ENCODE measurements around the gene MC1R. TPM values are rescaled to one million over a fixed set of nuclear protein-coding genes. Genes with fewer than 3 reads are reported as not detected.

The MC1R gene
- total RNA-seq, 1 experiment from 2014 or later: 3.2 TPM

GRCh38 chr16:89944773-89945172, 26.1 kb downstream of the MC1R start:
- H3K9me3 ChIP-seq (ENCODE audit: low read length): no peaks in the 10 kb centered on the region
- no peak overlapping the region for H2AFZ ChIP-seq (ENCODE audit: low read length)
- H3K9ac ChIP-seq (ENCODE audit: low read length): no peak overlapping the region
- no peaks in the 10 kb centered on the region for H3K27me3 ChIP-seq (ENCODE audit: low read length)
- H3K79me2 ChIP-seq (ENCODE audit: low read length): peaks cover 8% of the 10 kb centered on the region
- H4K20me1 ChIP-seq (ENCODE audit: insufficient read depth, low read depth, low read length): no peaks in the 10 kb centered on the region
- peak; percentile 75 for DNase-seq
- peak overlapping the region; percentile 42; the same call in 1 of the 2 replicates for H3K27ac ChIP-seq (ENCODE audit: low read length)
- H3K9me2 ChIP-seq (replicated peaks; ENCODE audit: insufficient read depth, low read length): no peaks in the 10 kb centered on the region
- no peak overlapping the region for H3K4me2 ChIP-seq (ENCODE audit: low read depth, low read length, poor library complexity, severe bottlenecking)
- H3K4me1 ChIP-seq (ENCODE audit: low read length): peaks cover 45% of the 10 kb centered on the region
- H3K36me3 ChIP-seq (ENCODE audit: insufficient read depth, low read length): peaks cover 6% of the 10 kb centered on the region
- H3K4me3 ChIP-seq (ENCODE audit: low read length): no peak overlapping the region

- Histone ChIP-seq H3K4me2 (ENCODE audit: low read depth, low read length, poor library complexity, severe bottlenecking) (no peak overlapping the region), H3K4me1 (ENCODE audit: low read length) (peaks cover 54% of the 10 kb centered on the region), H2AFZ (ENCODE audit: low read length) (no peak overlapping the region), H3K36me3 (ENCODE audit: insufficient read depth, low read length) (peaks cover 10% of the 10 kb centered on the region), H3K27me3 (ENCODE audit: low read length) (no peaks in the 10 kb centered on the region), H3K9me3 (ENCODE audit: low read length) (no peaks in the 10 kb centered on the region), H3K9me2 (replicated peaks; ENCODE audit: insufficient read depth, low read length) (no peaks in the 10 kb centered on the region), H3K27ac (ENCODE audit: low read length) (peak overlapping the region; percentile 97; the same call in 1 of the 2 replicates), H3K9ac (ENCODE audit: low read length) (no peak overlapping the region), H3K4me3 (ENCODE audit: low read length) (no peak overlapping the region), H3K79me2 (ENCODE audit: low read length) (peaks cover 16% of the 10 kb centered on the region), H4K20me1 (ENCODE audit: insufficient read depth, low read depth, low read length) (no peaks in the 10 kb centered on the region)
- DNase-seq: no peak
Observed at GRCh38 chr16:89945654-89946053, 27.0 kb downstream of the MC1R start.

GRCh38 chr16:89946515-89946914, 27.9 kb downstream of the MC1R start:
- peak overlapping the region; percentile 43 for H3K9ac ChIP-seq (ENCODE audit: low read length)
- peaks cover 63% of the 10 kb centered on the region for H3K4me1 ChIP-seq (ENCODE audit: low read length)
- H3K4me3 ChIP-seq (ENCODE audit: low read length): no peak overlapping the region
- no peaks in the 10 kb centered on the region for H3K27me3 ChIP-seq (ENCODE audit: low read length)
- DNase-seq: no peak
- H2AFZ ChIP-seq (ENCODE audit: low read length): no peak overlapping the region
- peaks cover 18% of the 10 kb centered on the region for H3K36me3 ChIP-seq (ENCODE audit: insufficient read depth, low read length)
- H3K9me3 ChIP-seq (ENCODE audit: low read length): no peaks in the 10 kb centered on the region
- H3K27ac ChIP-seq (ENCODE audit: low read length): peak overlapping the region; percentile 97; the same call in 1 of the 2 replicates
- peak overlapping the region; percentile 8 for H3K4me2 ChIP-seq (ENCODE audit: low read depth, low read length, poor library complexity, severe bottlenecking)
- H4K20me1 ChIP-seq (ENCODE audit: insufficient read depth, low read depth, low read length): no peaks in the 10 kb centered on the region
- H3K79me2 ChIP-seq (ENCODE audit: low read length): peaks cover 25% of the 10 kb centered on the region
- H3K9me2 ChIP-seq (replicated peaks; ENCODE audit: insufficient read depth, low read length): no peaks in the 10 kb centered on the region

GRCh38 chr16:89949121-89949742, 30.6 kb downstream of the MC1R start:
- H3K27me3 ChIP-seq (ENCODE audit: low read length): no peaks in the 10 kb centered on the region
- peaks cover 43% of the 10 kb centered on the region for H3K79me2 ChIP-seq (ENCODE audit: low read length)
- no peaks in the 10 kb centered on the region for H4K20me1 ChIP-seq (ENCODE audit: insufficient read depth, low read depth, low read length)
- H3K27ac ChIP-seq (ENCODE audit: low read length): peak overlapping the region; percentile 95
- H3K9me2 ChIP-seq (replicated peaks; ENCODE audit: insufficient read depth, low read length): no peaks in the 10 kb centered on the region
- DNase-seq: no peak
- peaks cover 15% of the 10 kb centered on the region for H3K36me3 ChIP-seq (ENCODE audit: insufficient read depth, low read length)
- no peak overlapping the region for H2AFZ ChIP-seq (ENCODE audit: low read length)
- H3K4me2 ChIP-seq (ENCODE audit: low read depth, low read length, poor library complexity, severe bottlenecking): peak overlapping the region; percentile 86
- H3K9me3 ChIP-seq (ENCODE audit: low read length): no peaks in the 10 kb centered on the region
- H3K4me1 ChIP-seq (ENCODE audit: low read length): peaks cover 86% of the 10 kb centered on the region
- peak overlapping the region; percentile 97 for H3K9ac ChIP-seq (ENCODE audit: low read length)
- peak overlapping the region; percentile 84 for H3K4me3 ChIP-seq (ENCODE audit: low read length)

GRCh38 chr16:89949756-89950155, 31.1 kb downstream of the MC1R start:
- Histone ChIP-seq H3K4me2 (ENCODE audit: low read depth, low read length, poor library complexity, severe bottlenecking) (peak overlapping the region; percentile 86), H3K9ac (ENCODE audit: low read length) (peak overlapping the region; percentile 97), H3K9me2 (replicated peaks; ENCODE audit: insufficient read depth, low read length) (no peaks in the 10 kb centered on the region), H3K4me1 (ENCODE audit: low read length) (peaks cover 88% of the 10 kb centered on the region), H3K27ac (ENCODE audit: low read length) (peak overlapping the region; percentile 95), H3K4me3 (ENCODE audit: low read length) (peak overlapping the region; percentile 84), H2AFZ (ENCODE audit: low read length) (no peak overlapping the region), H3K9me3 (ENCODE audit: low read length) (no peaks in the 10 kb centered on the region), H3K27me3 (ENCODE audit: low read length) (no peaks in the 10 kb centered on the region), H3K36me3 (ENCODE audit: insufficient read depth, low read length) (peaks cover 20% of the 10 kb centered on the region), H3K79me2 (ENCODE audit: low read length) (peaks cover 48% of the 10 kb centered on the region), H4K20me1 (ENCODE audit: insufficient read depth, low read depth, low read length) (no peaks in the 10 kb centered on the region)
- no peak for DNase-seq

GRCh38 chr16:89951509-89951908, 32.8 kb downstream of the MC1R start:
- no peak for DNase-seq

GRCh38 chr16:89952049-89952448, 33.4 kb downstream of the MC1R start:
- Histone ChIP-seq H3K27ac (ENCODE audit: low read length) (peak overlapping the region; percentile 95), H3K4me1 (ENCODE audit: low read length) (peaks cover 88% of the 10 kb centered on the region), H3K36me3 (ENCODE audit: insufficient read depth, low read length) (peaks cover 32% of the 10 kb centered on the region), H3K4me3 (ENCODE audit: low read length) (peak overlapping the region; percentile 49; the same call in 1 of the 2 replicates), H3K4me2 (ENCODE audit: low read depth, low read length, poor library complexity, severe bottlenecking) (peak overlapping the region; percentile 64), H3K9ac (ENCODE audit: low read length) (peak overlapping the region; percentile 63), H3K9me2 (replicated peaks; ENCODE audit: insufficient read depth, low read length) (no peaks in the 10 kb centered on the region), H3K9me3 (ENCODE audit: low read length) (no peaks in the 10 kb centered on the region), H3K79me2 (ENCODE audit: low read length) (peaks cover 57% of the 10 kb centered on the region), H4K20me1 (ENCODE audit: insufficient read depth, low read depth, low read length) (no peaks in the 10 kb centered on the region; the same call in 1 of the 2 replicates), H3K27me3 (ENCODE audit: low read length) (no peaks in the 10 kb centered on the region), H2AFZ (ENCODE audit: low read length) (no peak overlapping the region)
- no peak for DNase-seq

More at GRCh38 chr16:89951509-89951908, 32.8 kb downstream of the MC1R start:
- H3K4me2 ChIP-seq (ENCODE audit: low read depth, low read length, poor library complexity, severe bottlenecking): peak overlapping the region; percentile 86
- no peaks in the 10 kb centered on the region for H3K27me3 ChIP-seq (ENCODE audit: low read length)
- H3K27ac ChIP-seq (ENCODE audit: low read length): peak overlapping the region; percentile 95
- peaks cover 56% of the 10 kb centered on the region for H3K79me2 ChIP-seq (ENCODE audit: low read length)
- 0 out of 2 replicates have a peak overlapping the region, but pooled peaks have one; percentile 84 for H3K4me3 ChIP-seq (ENCODE audit: low read length)
- H3K36me3 ChIP-seq (ENCODE audit: insufficient read depth, low read length): peaks cover 28% of the 10 kb centered on the region
- H2AFZ ChIP-seq (ENCODE audit: low read length): no peak overlapping the region
- H4K20me1 ChIP-seq (ENCODE audit: insufficient read depth, low read depth, low read length): no peaks in the 10 kb centered on the region; the same call in 1 of the 2 replicates
- peaks cover 88% of the 10 kb centered on the region for H3K4me1 ChIP-seq (ENCODE audit: low read length)
- no peaks in the 10 kb centered on the region for H3K9me3 ChIP-seq (ENCODE audit: low read length)
- no peaks in the 10 kb centered on the region for H3K9me2 ChIP-seq (replicated peaks; ENCODE audit: insufficient read depth, low read length)
- H3K9ac ChIP-seq (ENCODE audit: low read length): peak overlapping the region; percentile 32; the same call in 1 of the 2 replicates

GRCh38 chr16:89952551-89952950, 33.9 kb downstream of the MC1R start:
- peak overlapping the region; percentile 49; the same call in 1 of the 2 replicates for H3K4me3 ChIP-seq (ENCODE audit: low read length)
- H3K9me3 ChIP-seq (ENCODE audit: low read length): no peaks in the 10 kb centered on the region
- no peak overlapping the region for H2AFZ ChIP-seq (ENCODE audit: low read length)
- peak overlapping the region; percentile 63 for H3K9ac ChIP-seq (ENCODE audit: low read length)
- DNase-seq: no peak
- peak overlapping the region; percentile 95 for H3K27ac ChIP-seq (ENCODE audit: low read length)
- H3K79me2 ChIP-seq (ENCODE audit: low read length): peaks cover 62% of the 10 kb centered on the region
- H3K9me2 ChIP-seq (replicated peaks; ENCODE audit: insufficient read depth, low read length): no peaks in the 10 kb centered on the region
- H3K36me3 ChIP-seq (ENCODE audit: insufficient read depth, low read length): peaks cover 37% of the 10 kb centered on the region
- H3K27me3 ChIP-seq (ENCODE audit: low read length): no peaks in the 10 kb centered on the region
- no peaks in the 10 kb centered on the region; the same call in 1 of the 2 replicates for H4K20me1 ChIP-seq (ENCODE audit: insufficient read depth, low read depth, low read length)
- peak overlapping the region; percentile 64 for H3K4me2 ChIP-seq (ENCODE audit: low read depth, low read length, poor library complexity, severe bottlenecking)
- peaks cover 88% of the 10 kb centered on the region for H3K4me1 ChIP-seq (ENCODE audit: low read length)
